Measurements from ENCODE around the gene GRWD1. TPM values are rescaled to one million over a fixed set of nuclear protein-coding genes. Genes with fewer than 3 reads are reported as not detected.

The GRWD1 gene
- 82.6 TPM for polyA plus RNA-seq (2012; ENCODE audit: insufficient read depth, insufficient read length, low read depth)

DNA sequence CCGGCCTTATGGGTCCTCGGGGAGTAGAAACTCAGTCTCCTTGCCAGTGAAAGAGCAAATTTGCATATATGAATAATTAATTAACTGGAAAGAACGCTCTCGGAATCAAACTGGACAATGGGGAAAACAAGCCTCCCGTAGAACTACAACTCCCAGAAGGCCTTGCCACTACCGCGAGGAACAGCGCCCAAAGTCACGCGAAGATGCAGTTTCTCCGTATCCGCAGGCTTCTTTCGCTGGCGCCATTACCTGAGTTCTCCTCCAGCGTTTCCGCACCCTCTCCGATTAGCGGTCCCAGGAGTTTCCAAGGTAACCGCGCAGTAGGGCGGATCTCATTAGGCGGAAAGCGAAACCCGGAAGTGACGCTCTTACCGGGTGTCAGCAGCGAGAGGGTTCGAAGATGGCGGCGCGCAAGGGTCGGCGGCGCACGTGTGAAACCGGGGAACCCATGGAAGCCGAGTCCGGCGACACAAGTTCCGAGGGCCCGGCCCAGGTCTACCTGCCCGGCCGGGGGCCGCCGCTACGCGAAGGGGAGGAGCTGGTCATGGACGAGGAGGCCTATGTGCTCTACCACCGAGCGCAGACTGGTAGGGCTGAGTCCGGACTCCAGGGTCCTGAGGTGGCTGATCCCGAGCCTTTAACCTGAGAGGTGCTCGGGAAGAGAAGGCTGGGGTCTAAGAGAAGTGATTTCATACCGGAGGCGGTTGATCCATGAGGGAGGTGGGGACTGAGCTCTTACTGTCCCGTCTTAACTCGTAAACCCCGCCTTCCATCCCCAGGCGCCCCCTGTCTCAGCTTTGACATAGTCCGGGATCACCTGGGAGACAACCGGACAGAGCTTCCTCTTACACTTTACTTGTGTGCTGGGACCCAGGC is at the start of gene GRWD1:
GRWD1 (plus strand) TSS at position 378 of the 876 bp plus-strand sequence; CDS start at position 401, 23 bp downstream.
- H3K4me3 ChIP-seq (ENCODE audit: low read depth, low read length), result peak within 1 kb of the TSS; percentile 99
- H3K36me3 ChIP-seq, result peaks cover 35% of the 10 kb centered on the region
- peak; percentile 91 for DNase-seq
- H3K9me3 ChIP-seq, result no peaks in the 10 kb centered on the region; the same call in 1 of the 2 replicates
- H3K27me3 ChIP-seq, result peaks cover 34% of the 10 kb centered on the region
- peaks cover 5% of the 10 kb centered on the region; the same call in 1 of the 2 replicates for H3K4me1 ChIP-seq
- TF ChIP-seq CTCF (IDR thresholded peaks at IDR 0.05; ENCODE audit: low read depth, low read length), result peak; percentile 19; the same call in 1 of the 2 replicates

DNA sequence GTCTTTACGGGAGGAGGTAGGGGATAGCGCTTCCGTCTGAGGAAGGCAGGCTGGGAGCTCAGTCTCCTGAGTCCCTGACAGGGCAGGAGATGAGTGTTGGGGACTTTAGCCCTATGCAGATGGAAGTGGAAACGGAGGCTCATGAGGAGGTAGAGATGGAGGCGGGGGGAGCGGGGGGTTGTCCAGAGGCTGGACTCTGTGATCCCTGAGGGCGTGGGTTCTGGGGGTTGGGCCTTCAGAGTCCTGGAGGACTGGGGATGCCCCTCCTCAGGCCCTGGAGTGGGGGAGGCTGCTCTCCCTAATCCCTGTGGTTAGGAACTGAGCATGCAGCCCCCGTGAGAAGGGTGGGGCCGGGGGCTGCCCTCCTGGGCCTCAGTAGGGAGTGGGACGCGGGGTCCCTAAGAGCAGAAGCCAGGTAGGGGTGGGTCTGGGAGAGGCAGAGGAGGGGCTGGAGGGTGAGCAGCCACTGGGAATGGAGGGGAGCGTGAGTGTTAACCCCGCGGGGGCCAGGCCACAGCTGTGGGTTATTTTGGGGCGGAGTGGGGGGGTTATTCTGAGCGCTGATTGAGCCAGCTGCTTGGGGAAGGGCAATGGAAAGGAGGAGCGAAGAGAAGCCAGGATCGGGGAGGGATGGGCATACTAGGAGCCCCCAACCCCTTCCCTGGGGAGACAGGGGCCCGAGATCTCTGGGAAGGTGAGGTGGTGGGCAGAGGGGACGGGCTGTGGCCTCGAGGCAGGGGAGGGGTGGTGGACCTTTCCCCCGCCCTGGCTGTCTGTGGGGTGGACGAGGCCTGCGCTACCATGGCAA is 49.6 kb upstream of the GRWD1 start:
- H3K36me3 ChIP-seq, result no peaks in the 10 kb centered on the region
- H3K27me3 ChIP-seq, result peaks cover 39% of the 10 kb centered on the region
- H3K9me3 ChIP-seq, result no peaks in the 10 kb centered on the region
- DNase-seq, result no peak
- TF ChIP-seq CTCF (IDR thresholded peaks at IDR 0.05; ENCODE audit: low read depth, low read length), result no peak
- peaks cover 17% of the 10 kb centered on the region for H3K4me1 ChIP-seq
- no peak overlapping the region for H3K4me3 ChIP-seq (ENCODE audit: low read depth, low read length)

GRCh38 chr19:48396824-48397176 is 49.0 kb upstream of the GRWD1 start:
- no peak for DNase-seq
- peaks cover 39% of the 10 kb centered on the region for H3K27me3 ChIP-seq
- no peak for TF ChIP-seq CTCF (IDR thresholded peaks at IDR 0.05; ENCODE audit: low read depth, low read length)
- H3K9me3 ChIP-seq, result no peaks in the 10 kb centered on the region
- peaks cover 17% of the 10 kb centered on the region for H3K4me1 ChIP-seq
- no peak overlapping the region for H3K4me3 ChIP-seq (ENCODE audit: low read depth, low read length)
- H3K36me3 ChIP-seq, result no peaks in the 10 kb centered on the region

GRCh38 chr19:48397263-48398101 is 48.3 kb upstream of the GRWD1 start:
- Histone ChIP-seq H3K4me3 (ENCODE audit: low read depth, low read length) (peak overlapping the region; percentile 55), H3K9me3 (no peaks in the 10 kb centered on the region), H3K4me1 (peaks cover 17% of the 10 kb centered on the region), H3K27me3 (peaks cover 39% of the 10 kb centered on the region), H3K36me3 (no peaks in the 10 kb centered on the region)
- TF ChIP-seq CTCF (IDR thresholded peaks at IDR 0.05; ENCODE audit: low read depth, low read length), result no peak
- no peak for DNase-seq

DNA sequence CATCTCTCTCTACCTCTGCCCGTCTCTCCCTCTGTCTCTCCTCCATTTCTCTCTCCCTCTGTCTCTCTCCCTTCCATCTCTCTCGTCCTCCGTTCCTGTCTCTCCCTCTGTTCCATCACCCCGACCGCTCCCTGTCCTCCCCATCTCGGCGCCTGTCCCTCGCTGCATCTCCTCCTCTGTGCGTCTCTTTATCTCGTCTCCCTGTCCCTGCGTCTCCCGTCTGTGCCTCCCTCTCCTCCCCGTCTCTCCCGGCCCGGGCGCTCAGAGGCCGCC is 47.7 kb upstream of the GRWD1 start:
- no peak for TF ChIP-seq CTCF (IDR thresholded peaks at IDR 0.05; ENCODE audit: low read depth, low read length)
- Histone ChIP-seq H3K4me1 (peaks cover 17% of the 10 kb centered on the region), H3K9me3 (no peaks in the 10 kb centered on the region), H3K36me3 (no peaks in the 10 kb centered on the region), H3K27me3 (peaks cover 39% of the 10 kb centered on the region), H3K4me3 (ENCODE audit: low read depth, low read length) (peak overlapping the region; percentile 55)
- DNase-seq, result no peak

Data from BE2C (cell line).